HG03280 (cell line): ENCODE data around the gene OSBPL9.

Experiments
- ATAC-seq: cut with Tn5 transposase; IDR thresholded peaks from one replicate; pipeline ENCODE4 v1.9.1; 2021; ENCODE audit warnings: mild to moderate bottlenecking, moderate library complexity; ENCODE audit not compliant: unreplicated experiment

Gene OSBPL9

DNA sequence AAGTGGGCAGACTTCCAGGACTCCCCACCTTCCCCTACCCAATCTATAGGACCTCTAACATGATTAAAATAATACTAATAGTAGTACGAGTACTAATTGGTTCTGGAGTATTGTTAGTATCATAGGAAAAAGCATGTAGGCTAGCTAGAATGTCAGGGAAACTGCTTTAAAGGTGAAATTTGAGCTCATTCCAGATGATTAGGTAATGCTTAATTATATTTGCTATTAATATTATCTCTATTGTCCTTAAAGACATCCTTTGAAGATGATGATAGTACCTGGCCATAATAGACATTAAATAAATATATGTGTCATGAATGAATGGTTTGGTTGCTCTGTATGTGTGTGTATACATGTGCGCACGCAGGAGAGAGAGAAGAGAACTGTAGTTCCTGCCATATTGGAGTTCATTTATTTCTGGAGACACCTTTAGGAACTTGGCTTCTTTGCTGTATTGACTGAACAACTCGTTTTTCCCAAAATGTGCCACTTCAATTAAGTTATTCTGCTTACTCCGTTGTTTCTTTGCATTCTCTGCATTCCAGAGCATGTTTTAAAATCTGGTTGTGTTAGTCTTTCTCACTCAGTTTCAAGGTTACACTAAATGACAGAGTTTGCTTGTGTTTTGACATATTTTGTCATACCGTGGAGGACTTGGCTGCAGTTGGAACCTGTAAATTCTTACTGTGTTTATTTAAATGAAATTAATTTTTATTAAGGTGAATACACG is 117.1 kb downstream of the OSBPL9 start:
- ATAC-seq = no peak

DNA sequence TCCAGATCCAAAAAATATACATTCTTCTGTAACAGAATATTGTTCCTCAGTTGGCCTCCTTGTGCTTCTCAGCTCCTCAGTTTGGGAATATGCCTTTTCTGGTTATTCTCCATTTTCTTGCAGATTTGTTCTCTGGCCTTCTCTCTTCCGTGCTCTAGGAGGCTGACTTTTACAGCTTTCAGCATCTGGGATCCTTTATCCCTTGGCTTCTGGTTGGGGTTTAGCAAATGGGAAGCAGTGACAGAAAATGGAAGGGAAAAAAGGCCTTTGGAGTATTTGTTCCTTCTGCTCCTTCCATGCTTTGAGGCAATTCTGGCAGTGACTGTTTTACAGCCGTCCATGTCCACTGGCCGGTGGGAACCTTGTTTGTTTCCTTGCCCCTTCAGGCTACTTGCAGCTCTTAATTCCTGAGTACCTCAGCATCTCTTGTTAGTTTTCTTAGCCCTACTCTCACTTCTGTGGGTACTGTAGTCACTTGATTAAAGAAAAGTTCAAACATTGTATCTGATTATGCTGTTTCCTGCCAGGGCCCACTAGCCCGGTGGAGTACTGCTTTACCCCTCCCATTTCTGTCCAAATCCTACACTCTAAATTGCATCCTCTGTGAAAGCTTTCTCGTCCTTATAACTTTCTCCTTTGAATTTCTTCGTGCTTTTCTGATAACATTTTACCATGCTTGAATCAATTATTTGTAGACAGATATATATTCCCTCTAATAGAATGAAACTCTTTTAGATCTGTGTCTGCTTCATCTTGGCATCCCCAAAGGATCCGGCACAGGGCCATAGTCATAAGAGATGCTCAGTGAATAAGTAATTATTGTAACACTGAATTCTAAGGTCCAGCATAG is 118.2 kb downstream of the OSBPL9 start:
- no peak for ATAC-seq

DNA sequence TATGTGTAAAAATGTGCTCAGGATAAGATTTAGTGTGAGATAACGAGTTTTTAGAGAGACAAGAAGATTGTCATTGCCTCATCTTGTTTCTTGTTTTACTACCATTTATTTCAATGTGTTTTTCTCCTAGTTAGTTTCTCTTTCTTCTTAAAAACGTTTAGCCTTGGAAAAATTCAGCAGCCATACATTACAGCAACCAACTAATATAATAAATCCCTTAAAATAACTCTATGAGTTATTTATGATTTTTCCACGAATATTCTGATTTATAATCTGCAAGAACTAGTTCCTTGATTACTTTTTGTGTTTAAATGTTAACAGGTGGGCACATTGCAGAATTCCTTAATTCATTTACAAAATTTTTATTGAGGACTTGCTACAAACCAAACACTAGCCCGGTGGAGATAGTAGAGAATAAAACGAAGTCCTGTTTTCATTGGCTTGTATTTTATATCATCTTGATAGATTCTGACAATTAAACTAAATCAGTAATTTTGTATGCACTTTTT is 118.9 kb downstream of the OSBPL9 start:
- ATAC-seq = no peak

DNA sequence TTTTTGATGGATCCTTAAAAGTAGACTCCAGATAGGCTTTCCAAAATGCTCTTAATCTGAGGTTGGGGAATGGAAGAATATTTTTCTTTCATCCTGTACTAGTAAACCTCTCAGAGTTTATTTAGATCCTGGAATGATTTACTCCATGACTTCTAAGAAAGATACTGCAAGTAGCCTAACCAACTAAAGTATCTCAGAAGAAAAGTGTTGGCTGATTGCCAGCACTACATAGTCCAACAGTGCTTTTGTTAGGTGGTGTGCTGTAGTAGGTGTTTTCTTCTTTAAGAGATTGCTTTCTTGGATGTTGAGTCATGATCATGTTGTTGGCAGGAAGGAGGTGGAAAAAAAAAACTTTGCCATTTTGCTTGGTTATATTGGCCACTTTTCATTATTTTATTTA is 119.8 kb downstream of the OSBPL9 start:
- no peak for ATAC-seq

DNA sequence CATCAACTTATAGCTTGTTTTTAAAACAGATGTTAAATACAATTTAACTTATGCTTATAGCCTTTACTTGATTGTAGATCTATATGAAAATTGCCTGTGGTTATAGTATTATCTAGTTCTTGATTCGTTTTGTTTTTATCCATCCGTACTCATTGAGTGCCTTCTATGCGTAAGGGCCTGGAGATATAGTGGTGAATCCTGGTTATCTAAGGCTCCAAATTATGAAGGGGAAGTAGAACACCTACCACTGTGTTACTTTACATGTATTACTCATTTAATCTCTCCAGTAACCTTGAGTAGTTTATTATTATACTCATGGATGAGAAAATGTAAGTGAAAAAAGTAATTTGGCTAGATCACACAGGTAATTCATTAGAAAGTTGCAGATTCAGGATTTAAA is 121.8 kb downstream of the OSBPL9 start:
- no peak for ATAC-seq

DNA sequence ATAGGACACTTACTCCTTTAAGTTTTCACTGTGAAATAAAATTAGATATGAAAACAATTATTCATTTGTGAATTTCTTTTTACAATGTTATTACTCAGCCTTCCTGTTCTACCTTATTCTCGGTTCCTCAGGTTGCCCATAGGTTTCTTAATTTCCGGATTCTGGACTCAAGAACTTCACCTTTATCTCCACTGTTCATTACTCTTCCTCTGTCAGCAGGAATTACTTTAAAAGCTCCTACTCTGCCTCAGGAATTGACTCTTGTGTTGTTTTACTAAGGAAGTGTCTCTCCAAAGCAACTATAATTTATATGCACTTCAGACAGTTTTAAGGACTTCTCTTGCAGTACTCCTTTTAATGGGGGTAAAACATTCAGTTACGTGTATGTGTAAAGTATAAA is 123.8 kb downstream of the OSBPL9 start:
- no peak for ATAC-seq

DNA sequence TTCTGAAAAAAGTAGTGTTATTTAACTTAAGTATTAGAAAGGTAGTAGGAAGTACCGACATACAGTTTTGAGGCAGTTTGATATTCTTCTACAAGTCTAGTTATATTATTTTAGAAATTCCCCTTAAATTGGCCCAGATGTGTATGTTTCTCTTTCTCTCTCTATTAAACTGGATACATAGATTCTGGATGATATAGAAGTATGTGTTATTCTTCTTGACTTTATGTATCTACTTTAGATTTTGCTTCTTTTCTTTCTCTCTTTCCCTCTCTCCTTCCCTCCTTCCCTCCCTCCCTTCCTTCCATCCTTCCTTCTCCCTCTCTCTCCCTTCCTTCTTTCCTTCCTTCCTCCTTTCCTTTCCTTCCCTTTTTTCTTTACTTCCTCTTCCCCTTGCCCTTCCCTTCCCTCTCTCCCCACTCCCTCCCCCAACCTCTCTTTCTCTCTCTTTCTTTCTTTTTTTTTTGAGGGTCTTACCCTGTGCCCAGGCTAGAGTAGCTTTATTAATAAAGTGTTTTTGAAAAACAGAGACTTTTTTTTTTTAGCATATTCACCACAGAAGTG is 124.3 kb downstream of the OSBPL9 start:
- ATAC-seq = no peak

DNA sequence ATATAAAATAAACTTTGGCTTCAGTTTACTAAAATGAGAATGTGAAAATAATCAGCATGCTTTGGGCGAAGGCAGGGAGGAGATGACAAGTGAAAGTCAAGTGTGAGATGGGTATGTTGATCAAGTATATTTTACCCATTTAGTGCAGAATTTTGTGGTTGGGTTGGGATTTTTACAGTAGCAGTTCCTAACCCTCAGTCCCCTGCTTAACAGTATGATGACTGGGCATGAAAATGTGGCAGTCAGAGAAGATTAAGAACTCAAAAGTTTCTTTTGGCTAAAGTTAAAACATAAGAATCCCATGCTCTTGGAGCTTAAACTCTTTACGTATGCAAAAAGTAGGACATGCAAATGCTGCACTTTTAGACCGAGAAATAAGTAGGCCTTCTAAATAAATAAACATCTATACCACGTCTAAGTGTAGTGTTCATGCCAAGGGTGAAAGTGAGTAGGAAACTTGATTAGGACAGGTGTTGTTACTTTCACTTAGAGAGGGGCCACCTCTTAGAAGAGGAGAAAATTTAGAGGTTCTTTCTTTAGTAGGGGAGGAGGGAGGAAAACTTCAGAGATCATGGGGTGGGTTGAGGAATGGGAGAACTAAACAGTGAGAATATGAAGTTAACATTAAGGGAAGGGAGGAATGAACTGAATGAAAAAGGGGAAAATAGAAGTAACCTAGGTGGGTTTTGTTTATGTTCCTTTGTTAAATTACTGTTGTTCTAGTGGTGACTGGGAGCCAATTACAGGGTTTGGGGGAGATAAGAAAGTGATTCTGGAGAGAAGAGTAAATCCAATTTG is 127.8 kb downstream of the OSBPL9 start:
- no peak for ATAC-seq

DNA sequence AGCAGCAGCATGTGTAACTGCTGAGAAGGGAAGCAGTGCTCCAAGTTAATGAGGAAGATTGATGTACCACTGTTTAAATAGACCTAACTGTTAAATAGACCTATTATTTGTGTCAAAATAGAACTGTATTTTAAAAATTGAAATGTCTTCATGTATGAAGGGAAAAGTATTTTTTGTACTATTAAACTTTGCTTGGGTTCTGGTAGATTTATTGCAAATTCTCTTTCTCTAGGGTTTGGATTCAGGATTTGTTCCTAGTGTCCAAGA is 128.3 kb downstream of the OSBPL9 start:
- ATAC-seq = no peak

DNA sequence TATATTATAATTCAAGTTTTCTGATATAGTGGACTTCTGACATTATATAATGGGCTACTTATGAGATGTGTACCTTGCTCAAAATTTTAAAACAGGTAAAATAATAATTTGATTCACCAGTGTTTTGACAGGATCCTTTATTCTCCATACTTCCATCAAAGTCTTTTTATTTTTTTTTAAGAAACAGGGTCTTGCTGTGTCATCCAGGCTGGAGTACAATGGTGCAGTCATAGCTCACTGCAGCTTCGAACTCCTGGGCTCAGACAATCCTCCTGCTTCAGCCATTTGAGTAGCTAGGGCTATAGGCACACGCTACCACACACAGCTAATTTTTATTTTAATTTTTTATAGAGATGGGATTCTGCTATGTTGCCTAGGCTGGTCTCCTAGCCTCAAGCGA is 132.3 kb downstream of the OSBPL9 start:
- no peak for ATAC-seq

DNA sequence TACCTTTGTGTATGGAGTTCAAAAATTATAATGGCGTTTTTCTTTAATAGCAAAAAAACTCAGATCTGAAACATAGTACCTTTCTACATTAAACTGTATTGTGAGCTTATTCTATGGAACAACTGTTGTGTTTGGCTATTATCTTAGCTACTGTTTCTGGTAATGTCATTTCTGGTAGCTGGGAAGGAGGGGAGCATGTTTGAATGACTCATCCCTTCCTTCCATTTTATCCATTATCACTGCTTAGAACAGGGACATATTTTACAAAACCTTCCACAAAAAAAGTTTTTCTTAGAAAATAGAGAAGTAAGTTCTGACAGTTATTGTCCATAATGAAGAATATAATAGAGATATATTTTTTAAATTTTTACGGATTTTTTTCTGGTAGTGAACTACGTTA is 133.3 kb downstream of the OSBPL9 start:
- ATAC-seq = no peak

DNA sequence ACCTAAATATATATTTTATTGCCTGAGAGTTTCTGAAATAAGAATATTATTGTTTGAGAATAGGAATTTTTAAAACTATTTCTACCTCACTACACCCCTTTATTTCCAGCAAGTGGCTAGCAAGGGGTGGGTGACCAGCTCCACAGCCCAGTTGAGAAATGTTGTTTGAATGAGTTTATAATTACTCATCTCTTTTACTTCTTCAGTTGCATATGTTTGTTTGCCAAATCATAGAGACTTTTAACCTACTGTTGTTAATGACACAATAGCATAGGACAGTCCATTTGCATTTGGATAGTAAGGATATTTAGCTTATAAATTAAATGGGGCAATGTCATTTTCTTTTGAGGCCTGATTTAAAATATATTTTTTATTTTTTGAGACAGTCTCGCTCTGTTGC is 133.8 kb downstream of the OSBPL9 start:
- ATAC-seq = no peak

DNA sequence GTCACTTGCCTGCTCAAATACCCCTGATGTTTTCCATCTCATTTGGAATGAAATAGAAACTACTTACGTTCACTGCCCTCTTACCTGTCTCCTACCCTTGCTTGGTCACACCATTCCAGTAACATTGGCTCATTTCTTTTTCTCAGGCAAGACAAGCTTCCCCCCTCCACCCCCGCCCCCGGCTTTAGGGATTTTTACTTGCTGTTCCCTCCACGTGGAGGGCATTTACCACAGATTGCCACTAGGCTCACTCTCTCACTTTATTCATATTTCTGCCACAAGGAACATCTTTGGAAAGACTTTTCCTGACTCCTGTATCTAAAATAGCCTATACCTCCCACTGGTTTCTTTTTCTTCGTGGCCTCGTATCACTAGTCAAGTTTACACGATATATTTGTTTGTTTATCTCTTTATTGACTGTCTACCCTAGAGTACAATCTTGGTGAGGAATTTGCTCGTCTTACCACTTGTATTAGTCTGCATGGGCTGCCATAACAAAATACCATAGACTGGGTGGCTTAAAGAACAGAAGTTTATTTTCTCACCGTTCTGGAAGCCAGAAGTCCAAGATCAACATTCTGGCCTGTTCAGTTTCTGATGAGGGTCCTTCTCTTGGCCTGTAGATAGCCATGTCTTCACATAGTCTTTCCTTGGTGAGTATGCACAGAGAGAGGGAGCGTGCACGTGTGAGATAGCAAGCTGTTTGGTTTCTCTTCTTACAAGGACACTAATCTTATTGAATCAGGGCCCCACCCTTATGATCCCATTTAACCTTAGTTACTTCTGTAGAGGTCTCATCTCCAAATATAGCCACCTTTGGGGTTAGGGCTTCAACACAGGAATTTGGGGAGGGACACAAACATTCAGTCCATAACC is 135.4 kb downstream of the OSBPL9 start:
- ATAC-seq = no peak

DNA sequence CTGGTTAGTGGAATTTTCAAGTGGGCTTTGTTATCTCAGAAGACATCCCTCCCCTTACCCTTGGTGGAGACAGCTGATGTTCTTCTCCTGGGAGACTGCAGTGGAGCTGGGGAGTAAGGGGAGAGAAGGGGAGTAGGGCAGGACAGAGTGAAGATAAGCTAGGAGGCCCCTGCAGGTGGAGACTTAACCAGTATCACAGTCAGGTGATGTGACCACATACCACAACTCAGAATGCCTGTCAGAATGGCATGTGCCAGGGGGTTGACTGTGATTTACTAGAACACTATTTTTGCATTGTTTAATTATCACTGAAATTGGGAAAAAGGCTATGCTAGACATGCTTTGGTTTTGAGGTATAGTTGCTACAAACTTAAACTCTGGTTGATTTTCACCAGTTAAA is 137.1 kb downstream of the OSBPL9 start:
- ATAC-seq = no peak

DNA sequence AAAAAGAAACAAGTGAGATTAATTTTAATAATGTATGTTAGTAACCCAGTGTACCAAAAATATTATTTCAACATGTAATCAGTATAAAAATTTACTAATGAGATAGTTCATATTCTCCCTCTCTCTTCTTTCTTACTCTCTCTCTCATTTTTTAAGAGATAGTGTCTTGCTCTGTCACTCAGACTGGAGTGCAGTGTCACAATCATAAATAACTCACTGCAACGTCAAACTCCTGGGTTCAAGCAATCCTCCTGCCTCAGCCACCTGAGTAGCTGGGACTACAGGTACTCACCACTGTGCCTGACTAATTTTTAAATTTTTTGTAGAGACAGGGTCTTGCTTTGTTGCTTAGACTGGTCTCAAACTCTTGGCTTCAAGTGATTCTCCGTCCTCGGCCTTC is 137.8 kb downstream of the OSBPL9 start:
- ATAC-seq = no peak

DNA sequence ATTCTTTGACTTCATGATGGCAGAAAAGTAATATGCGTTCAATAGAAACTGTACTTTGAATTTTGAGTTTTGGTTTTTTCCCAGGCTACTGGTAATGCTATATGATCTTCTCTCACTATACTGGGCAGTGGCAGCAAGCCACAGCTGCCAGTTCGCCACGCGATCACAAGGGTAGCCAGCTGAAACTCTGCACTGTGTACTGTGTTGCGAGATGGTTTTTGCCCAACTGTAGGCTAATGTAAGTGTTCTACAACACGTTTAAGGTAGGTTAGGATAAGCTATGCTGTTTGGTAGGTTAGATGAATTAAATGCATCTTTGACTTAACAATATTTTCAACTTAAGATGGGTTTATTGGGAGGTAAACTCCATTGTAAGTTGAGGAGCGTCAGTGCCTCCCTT is 138.5 kb downstream of the OSBPL9 start:
- no peak for ATAC-seq

DNA sequence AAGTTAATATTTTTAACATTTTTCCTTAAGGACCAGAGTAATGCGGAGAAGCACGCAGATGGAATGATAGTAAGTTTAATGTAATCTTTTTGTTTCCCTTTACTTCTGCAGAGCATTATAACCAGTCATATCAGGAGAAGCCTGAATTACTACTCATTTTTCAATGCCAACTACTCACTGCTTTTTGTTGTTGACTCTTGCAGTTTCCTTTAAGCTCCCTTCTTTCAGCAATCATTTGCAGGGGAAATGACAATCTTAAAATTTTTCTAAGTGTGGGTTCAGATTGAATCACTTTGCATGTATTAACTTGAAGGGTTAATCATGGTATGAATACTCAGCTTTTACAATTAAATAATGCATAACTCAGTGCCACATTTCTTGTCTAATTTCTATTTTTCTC is 139.4 kb downstream of the OSBPL9 start:
- no peak for ATAC-seq

DNA sequence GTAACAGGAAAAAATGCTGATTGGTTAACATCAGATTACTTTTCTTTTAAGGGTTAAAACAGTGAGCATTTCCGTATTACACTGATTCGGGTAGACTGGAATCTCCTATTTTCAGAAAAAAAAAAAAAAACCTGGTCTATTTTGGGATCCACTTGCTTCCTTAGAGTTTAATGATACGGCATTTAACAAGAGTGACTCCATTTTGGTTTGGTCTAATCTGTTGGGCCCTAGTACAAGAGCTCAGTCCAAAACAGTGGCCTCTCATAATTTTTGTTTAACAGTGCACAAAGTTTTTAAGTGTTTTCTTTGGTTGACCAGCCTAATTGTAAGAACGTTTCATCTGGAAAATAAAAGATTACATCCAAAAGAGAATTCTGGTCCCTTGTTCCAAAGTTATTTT is 141.4 kb downstream of the OSBPL9 start:
- no peak for ATAC-seq

DNA sequence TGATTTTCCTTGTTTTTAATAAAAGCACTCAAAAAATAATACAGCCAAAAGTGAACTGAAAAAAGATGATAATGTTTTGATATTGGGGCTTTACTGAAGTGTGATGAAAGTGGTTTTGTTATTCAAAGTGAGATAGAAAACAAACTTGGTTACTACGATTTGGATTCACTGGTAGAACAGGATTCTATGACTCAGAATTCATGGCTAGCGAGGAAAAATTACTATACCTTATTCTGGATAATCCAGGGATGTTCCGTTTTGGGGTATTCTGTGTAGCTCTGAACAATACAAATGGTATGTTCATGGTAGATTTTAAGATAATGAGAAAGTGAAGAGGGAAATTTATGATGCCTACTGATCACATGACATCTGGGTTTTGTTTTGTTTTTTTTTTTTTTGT is 144.0 kb downstream of the OSBPL9 start:
- ATAC-seq = no peak

DNA sequence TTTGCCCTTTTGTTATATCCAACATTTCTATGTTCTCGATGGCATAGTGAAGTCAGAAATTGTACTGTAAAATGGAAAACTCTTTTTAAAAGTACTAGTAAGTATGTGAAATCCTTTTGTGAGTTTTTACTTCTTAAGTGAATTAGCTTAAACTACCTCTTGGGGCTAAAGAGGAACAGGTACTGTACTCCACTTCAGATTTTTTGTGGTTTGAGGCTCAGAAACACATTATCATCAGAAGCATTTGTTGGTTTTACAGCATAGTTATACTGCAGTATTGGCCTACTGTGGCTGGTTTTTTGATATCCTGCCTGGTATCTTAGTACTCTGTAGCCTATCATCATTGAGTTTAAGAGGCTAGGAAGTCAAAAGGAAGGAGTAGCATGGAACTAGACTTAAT is 144.5 kb downstream of the OSBPL9 start:
- ATAC-seq = no peak
